K562 (cell line): Measurements from ENCODE around the gene USP48. TPM values are rescaled to one million over a fixed set of nuclear protein-coding genes. Genes with fewer than 3 reads are reported as not detected.

ENCODE experiments used
- ATAC-seq: fragments of 200-7000 bp; cut with Tn5 transposase; 3 replicates; pipeline ENCODE4 v1.9.1; 2020; ENCODE audit warnings: moderate library complexity
- BruUV-seq: library from RNA; stranded (reverse); fragments of 400-500 nt; replicated peaks from 2 replicates; lab custom pipeline; 2021; lab: Mats Ljungman, UMichigan
- CTCF ChIA-PET: fragments of 300-600 bp; formaldehyde crosslinking; extraction: SDS; loops from one replicate; lab custom pipeline; 2021; ENCODE audit warnings: low intra/inter-chr PET ratio; lab: Yijun Ruan, JAX
- POLR2A ChIA-PET: fragments of 300-600, 350-650 bp; sonication (Branson Sonifier 250); formaldehyde crosslinking; extraction: SDS; loops from one replicate; lab custom pipeline; 2021; ENCODE audit warnings: antibody characterized with exemption, inconsistent platforms; lab: Yijun Ruan, JAX
- DNase-seq, 4 experiments: peaks; one replicate each; pipeline versions ENCODE4 v3.0.0 to v3.0.0-alpha.2; 2011 to 2018; ENCODE audit warnings: low spot score in 3 of 4, mixed read lengths in 3 of 4; ENCODE audit errors: extremely low read depth in 1 of 4
- FAIRE-seq: peaks from 2 replicates; lab custom pipeline; 2011; peaks lifted over from hg19 to GRCh38; lab: Jason Lieb, UNC
- H2AFZ ChIP-seq: 2 replicates; pipeline ENCODE4 v1.6.0; 2011; ENCODE audit warnings: low read depth, low read length, control low read depth, inconsistent platforms
- H3K27ac ChIP-seq: fragments of 200-600 bp; 3 replicates; pipeline ENCODE4 v1.8.0; 2011; ENCODE audit warnings: low read depth, mild to moderate bottlenecking, control low read depth, inconsistent platforms, low read length, moderate library complexity, mixed read lengths; ENCODE audit errors: extremely low read depth
- H3K27me3 ChIP-seq, 2 experiments: fragments of 300-600 bp in 1 of 2; 2 replicates in 1 of 2; 3 replicates in 1 of 2; pipeline versions ENCODE4 v1.6.0 to v1.8.0; 2011; ENCODE audit warnings: inconsistent platforms in 2 of 2, low read length in 2 of 2, mild to moderate bottlenecking in 1 of 2, mixed read lengths in 1 of 2, moderate library complexity in 1 of 2; ENCODE audit not compliant: control insufficient read depth in 2 of 2, insufficient read depth in 2 of 2
- H3K36me3 ChIP-seq: fragments of 300-600 bp; 3 replicates; pipeline ENCODE4 v1.8.0; 2011; ENCODE audit warnings: mild to moderate bottlenecking, low read length, inconsistent platforms; ENCODE audit not compliant: control insufficient read depth, insufficient read depth
- H3K4me1 ChIP-seq, 2 experiments: fragments of 200-600 bp in 1 of 2; replicated peaks in 1 of 2; 2 replicates in 1 of 2; 3 replicates in 1 of 2; pipeline versions ENCODE4 v1.5.1 to v1.8.0; 2011; ENCODE audit warnings: inconsistent platforms in 2 of 2, low read length in 2 of 2, mild to moderate bottlenecking in 1 of 2, mixed read lengths in 1 of 2, moderate library complexity in 1 of 2; ENCODE audit not compliant: control insufficient read depth in 2 of 2, insufficient read depth in 2 of 2
- H3K4me2 ChIP-seq: 2 replicates; pipeline ENCODE4 v1.6.1; 2011; ENCODE audit warnings: low read length, control low read depth, inconsistent platforms, mixed read lengths; ENCODE audit not compliant: insufficient read depth
- H3K4me3 ChIP-seq: fragments of 200-600 bp; sonication (generic), shearing (Covaris generic); 2 replicates; pipeline ENCODE4 v1.5.1; 2016; ENCODE audit warnings: control low read depth, inconsistent platforms
- H3K79me2 ChIP-seq: fragments of 200-600 bp; 3 replicates; pipeline ENCODE4 v1.8.0; 2011; ENCODE audit warnings: low read length, inconsistent platforms; ENCODE audit not compliant: control insufficient read depth, insufficient read depth
- H3K9ac ChIP-seq, 2 experiments: 2 replicates each; pipeline versions ENCODE4 v1.6.0 to v1.6.1; 2011; ENCODE audit warnings: low read depth in 2 of 2, low read length in 2 of 2, control low read depth in 1 of 2, inconsistent platforms in 1 of 2, mild to moderate bottlenecking in 1 of 2, mixed read lengths in 1 of 2; ENCODE audit not compliant: insufficient read depth in 1 of 2
- H3K9me1 ChIP-seq: one replicate; pipeline ENCODE4 v1.6.0; 2011; ENCODE audit warnings: inconsistent platforms, mild to moderate bottlenecking, low read length, moderate library complexity; ENCODE audit not compliant: control insufficient read depth, insufficient read depth
- H3K9me3 ChIP-seq: replicated peaks from 2 replicates; pipeline ENCODE4 v1.5.1; 2011; ENCODE audit warnings: low read depth, low read length, inconsistent platforms; ENCODE audit not compliant: control insufficient read depth, insufficient read depth
- H4K20me1 ChIP-seq: replicated peaks from 2 replicates; pipeline ENCODE4 v1.6.1; 2011; ENCODE audit warnings: low read length, inconsistent platforms, mixed read lengths; ENCODE audit not compliant: control insufficient read depth, insufficient read depth
- CBFA2T3 ChIP-seq: fragments of 450-650 bp; IDR thresholded peaks from 2 replicates; pipeline ENCODE4 v1.6.1; 2017
- HSF4 ChIP-seq: fragments of 250-450 bp; sonication (Bioruptor Pico); IDR thresholded peaks from 2 replicates; pipeline ENCODE4 v2.1.2; 2022; ENCODE audit warnings: mild to moderate bottlenecking, moderate library complexity, borderline replicate concordance
- MITF ChIP-seq: IDR thresholded peaks from 2 replicates; pipeline ENCODE4 v1.6.1; 2014; ENCODE audit warnings: antibody characterized with exemption
- NCOA4 ChIP-seq: fragments of 450-650 bp; IDR thresholded peaks from 2 replicates; pipeline ENCODE4 v1.6.1; 2018; ENCODE audit warnings: mild to moderate bottlenecking; ENCODE audit not compliant: partially characterized antibody
- NR3C1 ChIP-seq: sonication (generic); formaldehyde crosslinking; IDR thresholded peaks from 2 replicates; pipeline ENCODE4 v1.8.1; 2022; ENCODE audit warnings: missing genetic modification reagents
- SIX5 ChIP-seq, 2 experiments: IDR thresholded peaks; 2 replicates each; pipeline ENCODE4 v1.6.1; 2011; ENCODE audit warnings: low read length in 2 of 2, borderline replicate concordance in 1 of 2, low read depth in 1 of 2, mild to moderate bottlenecking in 1 of 2, moderate library complexity in 1 of 2; ENCODE audit not compliant: insufficient read depth in 1 of 2
- SMAD3 ChIP-seq: fragments of 450-650 bp; formaldehyde crosslinking; conservative IDR thresholded peaks from 2 replicates; pipeline ENCODE4 v1.4.0; 2020; ENCODE audit warnings: mild to moderate bottlenecking
- TAF9B ChIP-seq: fragments of 450-650 bp; IDR thresholded peaks from 2 replicates; pipeline ENCODE4 v1.6.1; 2018; ENCODE audit warnings: mild to moderate bottlenecking; ENCODE audit not compliant: partially characterized antibody
- TCF7 ChIP-seq: sonication (generic); IDR thresholded peaks from 2 replicates; pipeline ENCODE4 v1.6.1; 2016; ENCODE audit warnings: antibody characterized with exemption, borderline replicate concordance
- ZNF224 ChIP-seq: sonication (generic); formaldehyde crosslinking; IDR thresholded peaks from 2 replicates; pipeline ENCODE4 v1.8.0; 2022; ENCODE audit warnings: mild to moderate bottlenecking, missing genetic modification reagents
- ZNF551 ChIP-seq: fragments of 250-450 bp; sonication (Bioruptor Pico); IDR thresholded peaks from 2 replicates; pipeline ENCODE4 v1.5.0; 2021; ENCODE audit warnings: mild to moderate bottlenecking, moderate library complexity
- ZNF639 ChIP-seq, 2 experiments: fragments of 200-800 bp in 1 of 2; sonication (Bioruptor generic) in 1 of 2; sonication (generic) in 1 of 2; formaldehyde crosslinking in 1 of 2; IDR thresholded peaks in 1 of 2; conservative IDR thresholded peaks in 1 of 2; 2 replicates each; pipeline versions ENCODE4 v1.5.0 to v1.6.1; 2016 to 2020; ENCODE audit warnings: missing compliant biosample characterization in 1 of 2, missing genetic modification characterization in 1 of 2, missing genetic modification reagents in 1 of 2
- ZNF717 ChIP-seq: fragments of 250-450 bp; sonication (Bioruptor Pico); IDR thresholded peaks from 2 replicates; pipeline ENCODE4 v1.5.0; 2021
- ZSCAN32 ChIP-seq: fragments of 450-650 bp; formaldehyde crosslinking; IDR thresholded peaks from 2 replicates; pipeline ENCODE4 v1.4.0; 2020; ENCODE audit warnings: mild to moderate bottlenecking, moderate library complexity
- WGBS: fragments of 100-300 bp; shearing (Covaris generic); methylation state at CpG from one replicate; pipeline ENCODE4 v1.1.6; 2016; ENCODE audit warnings: low coverage, mixed read lengths; ENCODE audit not compliant: insufficient coverage; ENCODE audit errors: missing lambda C conversion rate; 5-methylcytosine and 5-hydroxymethylcytosine counted together
- in situ Hi-C: fragments of 300-500 bp; cut with MboI; formaldehyde crosslinking; loops from 4 replicates; pipeline ENCODE4 v1.15.0; 2018; ENCODE audit warnings: inconsistent platforms, mixed read lengths
- intact Hi-C: fragments of 100-400 bp; cut with micrococcal nuclease; formaldehyde crosslinking; loops from 2 replicates; pipeline ENCODE4 v1.14.2; 2022
- polyA plus RNA-seq, 8 experiments: library from polyadenylated mRNA; depleted of rRNA in 4 of 8; stranded (reverse) in 5 of 8; unstranded in 3 of 8; fragments of >200 nt; fragmentation: Nextera tagmentation in 2 of 8; fragmentation: Illumina TruSeq in 1 of 8; extraction: Ambion mirVana in 2 of 8; extraction: Trizol in 1 of 8; gene quantifications; 2 replicates each; pipeline versions ENCODE4 v1.2.1 to v1.2.3, GENCODE V29; 2011 to 2014; ENCODE audit warnings: inconsistent platforms in 1 of 8, missing spikeins in 1 of 8
- total RNA-seq, 7 experiments: library from RNA; depleted of rRNA in 6 of 7; stranded (reverse); fragments of >200 nt in 6 of 7; fragmentation: Illumina TruSeq in 2 of 7; extraction: Trizol in 2 of 7; gene quantifications; 2 replicates each; pipeline versions ENCODE4 v1.2.1 to v1.2.3, GENCODE V29; 2011 to 2021; ENCODE audit warnings: low replicate concordance in 1 of 7
- TF ChIP-seq, protein P1 (sequence below): sonication (generic); formaldehyde crosslinking; IDR thresholded peaks from 2 replicates; pipeline ENCODE4 v1.8.0; 2023; ENCODE audit warnings: mild to moderate bottlenecking, missing genetic modification reagents
- TF ChIP-seq, protein P2 (sequence below): sonication (generic); formaldehyde crosslinking; IDR thresholded peaks from 2 replicates; pipeline ENCODE4 v1.9.0; 2022; ENCODE audit warnings: mild to moderate bottlenecking, missing genetic modification reagents
- TF ChIP-seq, protein P3 (sequence below): fragments of 200-800 bp; sonication (Bioruptor generic); IDR thresholded peaks from 2 replicates; pipeline ENCODE4 v1.6.1; 2017; ENCODE audit warnings: missing genetic modification characterization, missing compliant biosample characterization

USP48 gene
- total and polyA plus RNA-seq, 9 of the 15 experiments (the other 6 are each of a cell fraction or from before 2014, with no cell fraction given), result 23.3 to 123 (median 106) TPM

DNA sequence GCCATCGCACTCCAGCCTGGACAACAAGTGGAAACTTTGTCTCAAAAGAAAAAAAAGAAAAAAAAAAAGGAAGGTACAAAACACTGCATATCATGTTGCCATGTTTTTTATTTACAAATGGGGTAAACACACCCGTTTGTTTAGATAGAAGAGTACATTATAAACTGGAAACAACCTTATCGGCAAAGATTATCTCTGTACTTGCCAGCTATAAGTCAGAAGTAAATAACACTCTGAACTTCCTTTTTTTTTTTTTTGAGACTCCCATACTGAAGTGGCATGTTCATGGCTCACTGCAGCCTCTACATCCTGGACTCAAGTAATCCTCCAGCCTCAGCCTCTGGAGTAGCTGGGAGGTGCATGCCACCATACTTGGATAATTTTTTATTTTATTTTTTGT, 21.9 kb downstream of the USP48 start:
- BruUV-seq, result no TSS peak
- Histone ChIP-seq H3K9ac (no peak overlapping the region), H3K4me3 (no peak overlapping the region), H2AFZ (no peak overlapping the region), H4K20me1 (peaks cover 42% of the 10 kb centered on the region), H3K36me3 (peaks cover 27% of the 10 kb centered on the region), H3K4me1 (peaks cover 28 to 44% of the 10 kb centered on the region in 2 experiments), H3K27ac (no peak overlapping the region; the same call in 2 of the 3 replicates), H3K4me2 (no peak overlapping the region; the same call in 1 of the 2 replicates), H3K9me3 (no peaks in the 10 kb centered on the region), H3K9me1 (no peaks in the 10 kb centered on the region), H3K27me3 (no peaks in the 10 kb centered on the region), H3K79me2 (peaks cover 95% of the 10 kb centered on the region)
- ATAC-seq, result no peak
- FAIRE-seq, result no peak
- in situ Hi-C loops, result no loop called here
- no peak for DNase-seq
- CTCF ChIA-PET, result interaction anchor here (0.7 kb wide), 1 partner anchor 99 kb away, joined by 3 read pairs; no protein-coding TSS in a partner anchor
- POLR2A ChIA-PET, result interaction anchor here (0.5 to 1.5 kb wide), 10 partner anchors 10 to 86 kb away, joined by 3 to 8 read pairs (median 4); partner anchors contain the start of gene USP48
- intact Hi-C loops, result no loop called here
- 34% methylated on average over 3 of the region's 3 CpGs for WGBS
- peak; percentile 8; the same call in 1 of the 2 replicates for TF ChIP-seq CBFA2T3
- no peak for TF ChIP-seq ZNF551
- TF ChIP-seq ZNF639 (CRISPR knock-in tag; conservative IDR thresholded peaks at IDR 0.05 in 1 of 2, IDR thresholded peaks at IDR 0.05 in 1 of 2), result 0 out of 4 replicates have a peak, but pooled peaks of 1 of the 2 experiments have one; percentile 32
- TF ChIP-seq NR3C1, result no peak
- TF ChIP-seq HSF4 (CRISPR knock-in tag), result no peak
- TF ChIP-seq TAF9B, result no peak
- no peak for TF ChIP-seq SIX5 (IDR thresholded peaks at IDR 0.05; ENCODE audit: borderline replicate concordance in 1 of 2, insufficient read depth in 1 of 2, low read depth in 1 of 2, low read length in 2 of 2)
- TF ChIP-seq, protein P1, sequence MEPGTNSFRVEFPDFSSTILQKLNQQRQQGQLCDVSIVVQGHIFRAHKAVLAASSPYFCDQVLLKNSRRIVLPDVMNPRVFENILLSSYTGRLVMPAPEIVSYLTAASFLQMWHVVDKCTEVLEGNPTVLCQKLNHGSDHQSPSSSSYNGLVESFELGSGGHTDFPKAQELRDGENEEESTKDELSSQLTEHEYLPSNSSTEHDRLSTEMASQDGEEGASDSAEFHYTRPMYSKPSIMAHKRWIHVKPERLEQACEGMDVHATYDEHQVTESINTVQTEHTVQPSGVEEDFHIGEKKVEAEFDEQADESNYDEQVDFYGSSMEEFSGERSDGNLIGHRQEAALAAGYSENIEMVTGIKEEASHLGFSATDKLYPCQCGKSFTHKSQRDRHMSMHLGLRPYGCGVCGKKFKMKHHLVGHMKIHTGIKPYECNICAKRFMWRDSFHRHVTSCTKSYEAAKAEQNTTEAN (CRISPR knock-in tag), result no peak
- TF ChIP-seq, protein P2, sequence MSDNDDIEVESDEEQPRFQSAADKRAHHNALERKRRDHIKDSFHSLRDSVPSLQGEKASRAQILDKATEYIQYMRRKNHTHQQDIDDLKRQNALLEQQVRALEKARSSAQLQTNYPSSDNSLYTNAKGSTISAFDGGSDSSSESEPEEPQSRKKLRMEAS (CRISPR knock-in tag), result no peak
- TF ChIP-seq ZNF224 (CRISPR knock-in tag), result no peak
- TF ChIP-seq MITF, result no peak
- TF ChIP-seq ZNF717 (CRISPR knock-in tag), result no peak
- TF ChIP-seq SMAD3 (CRISPR knock-in tag), result peak; percentile 55; the same call in 1 of the 2 replicates
- no peak for TF ChIP-seq TCF7
- TF ChIP-seq ZSCAN32 (CRISPR knock-in tag), result no peak
- TF ChIP-seq, protein P3, sequence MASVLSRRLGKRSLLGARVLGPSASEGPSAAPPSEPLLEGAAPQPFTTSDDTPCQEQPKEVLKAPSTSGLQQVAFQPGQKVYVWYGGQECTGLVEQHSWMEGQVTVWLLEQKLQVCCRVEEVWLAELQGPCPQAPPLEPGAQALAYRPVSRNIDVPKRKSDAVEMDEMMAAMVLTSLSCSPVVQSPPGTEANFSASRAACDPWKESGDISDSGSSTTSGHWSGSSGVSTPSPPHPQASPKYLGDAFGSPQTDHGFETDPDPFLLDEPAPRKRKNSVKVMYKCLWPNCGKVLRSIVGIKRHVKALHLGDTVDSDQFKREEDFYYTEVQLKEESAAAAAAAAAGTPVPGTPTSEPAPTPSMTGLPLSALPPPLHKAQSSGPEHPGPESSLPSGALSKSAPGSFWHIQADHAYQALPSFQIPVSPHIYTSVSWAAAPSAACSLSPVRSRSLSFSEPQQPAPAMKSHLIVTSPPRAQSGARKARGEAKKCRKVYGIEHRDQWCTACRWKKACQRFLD (CRISPR knock-in tag), result no peak
- no peak for TF ChIP-seq NCOA4
